ENCODE measurements around the gene PIK3C2B. TPM values are rescaled to one million over a fixed set of nuclear protein-coding genes. Genes with fewer than 3 reads are reported as not detected.

PIK3C2B gene
- total RNA-seq, 1 experiment from 2014 or later = 17.4 TPM

GRCh38 chr1:204477036-204477740 lies 17.4 kb downstream of the PIK3C2B start:
- no peaks in the 10 kb centered on the region for H4K20me1 ChIP-seq (ENCODE audit: insufficient read depth)
- ATAC-seq = no peak
- no peaks in the 10 kb centered on the region for H3K27me3 ChIP-seq (ENCODE audit: insufficient read depth, low read length)
- no peaks in the 10 kb centered on the region for H3K36me3 ChIP-seq (ENCODE audit: control insufficient read depth in 1 of 2, insufficient read depth in 2 of 2, low read length in 2 of 2)
- H3K4me3 ChIP-seq (replicated peaks in 1 of 2; ENCODE audit: low read depth in 1 of 2, low read length in 2 of 2) = no peak overlapping the region
- ChIA-PET CTCF (interaction anchor here (1.0 to 2.4 kb wide), 3 partner anchors 10 to 31 kb away, joined by 4 to 16 read pairs (median 10); no protein-coding TSS in a partner anchor), POLR2A (no interaction called here), RAD21 (ENCODE audit: low non-redundant PET in 1 of 2, low total read pairs in 2 of 2, uncharacterized antibody in 2 of 2, unreplicated experiment in 2 of 2) (no interaction called here)
- DNase-seq (ENCODE audit: low read depth, low spot score) = no peak
- no peaks in the 10 kb centered on the region for H3K9me3 ChIP-seq (ENCODE audit: control insufficient read depth in 1 of 2, insufficient read depth in 1 of 2, low read depth in 1 of 2, low read length in 2 of 2)
- H3K4me2 ChIP-seq (ENCODE audit: low read length) = peak overlapping the region; percentile 72
- H3K79me2 ChIP-seq (ENCODE audit: insufficient read depth, low read length) = no peaks in the 10 kb centered on the region
- BruUV-seq (replicated peaks) = no TSS peak
- no peaks in the 10 kb centered on the region for H3K9me2 ChIP-seq (ENCODE audit: insufficient read depth)
- H3K4me1 ChIP-seq (ENCODE audit: control insufficient read depth in 1 of 2, insufficient read depth in 2 of 2, low read length in 2 of 2) = peaks cover 49 to 58% of the 10 kb centered on the region in 2 experiments
- H3K27ac ChIP-seq (ENCODE audit: low read depth, low read length) = no peak overlapping the region; the same call in 1 of the 2 replicates
- no peak overlapping the region for H3K9ac ChIP-seq (ENCODE audit: low read length)
- TF ChIP-seq CTCF (IDR thresholded peaks at IDR 0.05 in 2 of 3, conservative IDR thresholded peaks at IDR 0.05 in 1 of 3; ENCODE audit: borderline replicate concordance in 1 of 3, insufficient read depth in 1 of 3, low read depth in 2 of 3, low read length in 2 of 3) = no peak
- intact Hi-C loops (cut with micrococcal nuclease) = no loop called here
- no peak overlapping the region for H2AFZ ChIP-seq (ENCODE audit: low read depth, low read length, poor library complexity, severe bottlenecking)

- POLR2A ChIA-PET = no interaction called here
- H3K36me3 ChIP-seq (ENCODE audit: control insufficient read depth in 1 of 2, insufficient read depth in 2 of 2, low read length in 2 of 2) = no peaks in the 10 kb centered on the region
- no peaks in the 10 kb centered on the region for H3K9me2 ChIP-seq (ENCODE audit: insufficient read depth)
- BruUV-seq (replicated peaks) = no TSS peak
- peak overlapping the region; percentile 72 for H3K4me2 ChIP-seq (ENCODE audit: low read length)
- ATAC-seq = no peak
- no peaks in the 10 kb centered on the region for H3K9me3 ChIP-seq (ENCODE audit: control insufficient read depth in 1 of 2, insufficient read depth in 1 of 2, low read depth in 1 of 2, low read length in 2 of 2)
- peaks cover 45 to 51% of the 10 kb centered on the region in 2 experiments for H3K4me1 ChIP-seq (ENCODE audit: control insufficient read depth in 1 of 2, insufficient read depth in 2 of 2, low read length in 2 of 2)
- H3K4me3 ChIP-seq (replicated peaks in 1 of 2; ENCODE audit: low read depth in 1 of 2, low read length in 2 of 2) = no peak overlapping the region
- no peak for DNase-seq (ENCODE audit: low read depth, low spot score)
- no peak overlapping the region for H2AFZ ChIP-seq (ENCODE audit: low read depth, low read length, poor library complexity, severe bottlenecking)
- intact Hi-C loops (cut with micrococcal nuclease) = no loop called here
- no peak overlapping the region for H3K27ac ChIP-seq (ENCODE audit: low read depth, low read length)
- H3K27me3 ChIP-seq (ENCODE audit: insufficient read depth, low read length) = no peaks in the 10 kb centered on the region
- CTCF ChIA-PET = no interaction called here
- H3K79me2 ChIP-seq (ENCODE audit: insufficient read depth, low read length) = no peaks in the 10 kb centered on the region
- H3K9ac ChIP-seq (ENCODE audit: low read length) = no peak overlapping the region
- H4K20me1 ChIP-seq (ENCODE audit: insufficient read depth) = no peaks in the 10 kb centered on the region
- TF ChIP-seq EZH2 (IDR thresholded peaks at IDR 0.05) (no peak), JUND (IDR thresholded peaks at IDR 0.05) (no peak), RAD21 (IDR thresholded peaks at IDR 0.05; ENCODE audit: low read depth) (peak; percentile 36; the same call in 1 of the 2 replicates), CTCF (IDR thresholded peaks at IDR 0.05 in 2 of 3, conservative IDR thresholded peaks at IDR 0.05 in 1 of 3; ENCODE audit: borderline replicate concordance in 1 of 3, insufficient read depth in 1 of 3, low read depth in 2 of 3, low read length in 2 of 3) (peak in 2 of 3 experiments; percentile 24 to 32; a peak in 2 of 6 replicates)
- RAD21 ChIA-PET (ENCODE audit: low non-redundant PET in 1 of 2, low total read pairs in 2 of 2, uncharacterized antibody in 2 of 2, unreplicated experiment in 2 of 2) = no interaction called here
Observed at GRCh38 chr1:204476563-204476962, 18.0 kb downstream of the PIK3C2B start.
